ENCODE data around the gene RNF214. TPM values are rescaled to one million over a fixed set of nuclear protein-coding genes. Genes with fewer than 3 reads are reported as not detected.

RNF214 gene
- polyA plus RNA-seq, 1 donor from 2014 or later, result 7.6 TPM

GRCh38 chr11:117186431-117186761 lies 46.1 kb upstream of the RNF214 start:
- Histone ChIP-seq H3K4me2 (ENCODE audit: low read length) (no peak overlapping the region), H3K36me3 (ENCODE audit: insufficient read depth, low read length) (no peaks in the 10 kb centered on the region), H3K79me2 (replicated peaks; ENCODE audit: insufficient read depth, low read length) (no peaks in the 10 kb centered on the region), H2AFZ (ENCODE audit: low read depth, low read length) (no peak overlapping the region), H3F3A (ENCODE audit: insufficient read depth, low read length, poor library complexity, severe bottlenecking) (no peaks in the 10 kb centered on the region), H3K4me3 (ENCODE audit: low read length) (no peak overlapping the region), H3K27me3 (ENCODE audit: insufficient read depth, low read depth, low read length) (no peaks in the 10 kb centered on the region), H3K9me3 (ENCODE audit: low read length) (no peaks in the 10 kb centered on the region), H3K9ac (ENCODE audit: low read length) (no peak overlapping the region), H3K27ac (ENCODE audit: low read length) (no peak overlapping the region), H4K20me1 (ENCODE audit: insufficient read depth) (no peaks in the 10 kb centered on the region), H3K9me2 (ENCODE audit: insufficient read depth, low read length) (no peaks in the 10 kb centered on the region)
- TF ChIP-seq EZH2 (IDR thresholded peaks at IDR 0.05; ENCODE audit: borderline replicate concordance, insufficient read depth, low read length, poor library complexity, severe bottlenecking) (no peak), REST (IDR thresholded peaks at IDR 0.05; ENCODE audit: borderline replicate concordance) (no peak), EP300 (conservative IDR thresholded peaks at IDR 0.05; ENCODE audit: poor library complexity, severe bottlenecking) (no peak), CTCF (IDR thresholded peaks at IDR 0.05; ENCODE audit: poor library complexity, severe bottlenecking) (no peak), MXI1 (conservative IDR thresholded peaks at IDR 0.05; ENCODE audit: poor library complexity, severe bottlenecking) (no peak), TAF1 (IDR thresholded peaks at IDR 0.05; ENCODE audit: low read depth) (no peak), SMC3 (conservative IDR thresholded peaks at IDR 0.05; ENCODE audit: poor library complexity) (no peak), POLR2AphosphoS5 (IDR thresholded peaks at IDR 0.05) (no peak), RAD21 (conservative IDR thresholded peaks at IDR 0.05) (no peak)

- no peak overlapping the region for H3K27ac ChIP-seq (ENCODE audit: low read length)
- no peaks in the 10 kb centered on the region for H3K27me3 ChIP-seq (ENCODE audit: insufficient read depth, low read depth, low read length)
- H3K4me2 ChIP-seq (ENCODE audit: low read length), result no peak overlapping the region
- no peak overlapping the region for H3K4me3 ChIP-seq (ENCODE audit: low read length)
- TF ChIP-seq CTCF (IDR thresholded peaks at IDR 0.05; ENCODE audit: poor library complexity, severe bottlenecking) (no peak), TAF1 (IDR thresholded peaks at IDR 0.05; ENCODE audit: low read depth) (no peak), EZH2 (IDR thresholded peaks at IDR 0.05; ENCODE audit: borderline replicate concordance, insufficient read depth, low read length, poor library complexity, severe bottlenecking) (no peak), REST (IDR thresholded peaks at IDR 0.05; ENCODE audit: borderline replicate concordance) (no peak), MXI1 (conservative IDR thresholded peaks at IDR 0.05; ENCODE audit: poor library complexity, severe bottlenecking) (no peak), EP300 (conservative IDR thresholded peaks at IDR 0.05; ENCODE audit: poor library complexity, severe bottlenecking) (no peak), SMC3 (conservative IDR thresholded peaks at IDR 0.05; ENCODE audit: poor library complexity) (no peak), RAD21 (conservative IDR thresholded peaks at IDR 0.05) (no peak), POLR2AphosphoS5 (IDR thresholded peaks at IDR 0.05) (no peak)
- no peak overlapping the region for H3K9ac ChIP-seq (ENCODE audit: low read length)
- no peaks in the 10 kb centered on the region for H3K9me2 ChIP-seq (ENCODE audit: insufficient read depth, low read length)
- no peaks in the 10 kb centered on the region for H3K79me2 ChIP-seq (replicated peaks; ENCODE audit: insufficient read depth, low read length)
- no peak overlapping the region for H2AFZ ChIP-seq (ENCODE audit: low read depth, low read length)
- no peaks in the 10 kb centered on the region for H4K20me1 ChIP-seq (ENCODE audit: insufficient read depth)
- no peaks in the 10 kb centered on the region for H3K9me3 ChIP-seq (ENCODE audit: low read length)
- H3K36me3 ChIP-seq (ENCODE audit: insufficient read depth, low read length), result no peaks in the 10 kb centered on the region
- H3F3A ChIP-seq (ENCODE audit: insufficient read depth, low read length, poor library complexity, severe bottlenecking), result no peaks in the 10 kb centered on the region
These were observed 45.5 kb upstream of the RNF214 start for GRCh38 chr11:117187007-117187406.
